Measurements from ENCODE around the gene TRIOBP.
"Not testable (repeated sequence)": the region's sequence is repeated elsewhere in the genome, so short reads cannot be mapped to it uniquely, and the experiment has no call there.

TRIOBP gene

DNA sequence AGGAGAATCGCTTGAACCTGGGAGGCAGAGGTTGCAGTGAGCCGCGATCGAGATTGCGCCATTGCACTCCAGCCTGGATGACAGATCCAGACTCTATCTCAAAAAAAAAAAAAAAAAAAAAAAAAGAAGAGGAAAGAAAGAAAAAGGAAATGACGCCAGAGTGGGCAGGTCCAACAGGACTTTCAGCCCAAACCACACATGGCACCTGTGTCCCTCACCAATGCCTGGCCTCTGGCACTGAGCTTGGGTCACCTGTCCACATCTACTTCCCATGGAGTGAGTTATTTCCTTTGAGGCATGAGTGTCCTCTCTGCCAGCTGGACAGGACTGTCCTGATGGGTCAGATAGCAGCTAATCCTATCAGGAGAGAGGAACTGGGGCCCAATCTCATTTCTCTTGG, 95.6 kb downstream of the TRIOBP start:
- DNase-seq = no peak
- H3K27ac ChIP-seq = no peak overlapping the region
- in situ Hi-C loops (cut with HindIII; ENCODE audit: low pct_ligation_motif_present, low sequenced_read_pairs) = no loop called here
- no peaks in the 10 kb centered on the region for H3K36me3 ChIP-seq (replicated peaks)
- no peak overlapping the region for H3K4me3 ChIP-seq (ENCODE audit: low read depth, low read length)
- no peaks in the 10 kb centered on the region for H3K27me3 ChIP-seq (replicated peaks)
- TF ChIP-seq, protein P1, sequence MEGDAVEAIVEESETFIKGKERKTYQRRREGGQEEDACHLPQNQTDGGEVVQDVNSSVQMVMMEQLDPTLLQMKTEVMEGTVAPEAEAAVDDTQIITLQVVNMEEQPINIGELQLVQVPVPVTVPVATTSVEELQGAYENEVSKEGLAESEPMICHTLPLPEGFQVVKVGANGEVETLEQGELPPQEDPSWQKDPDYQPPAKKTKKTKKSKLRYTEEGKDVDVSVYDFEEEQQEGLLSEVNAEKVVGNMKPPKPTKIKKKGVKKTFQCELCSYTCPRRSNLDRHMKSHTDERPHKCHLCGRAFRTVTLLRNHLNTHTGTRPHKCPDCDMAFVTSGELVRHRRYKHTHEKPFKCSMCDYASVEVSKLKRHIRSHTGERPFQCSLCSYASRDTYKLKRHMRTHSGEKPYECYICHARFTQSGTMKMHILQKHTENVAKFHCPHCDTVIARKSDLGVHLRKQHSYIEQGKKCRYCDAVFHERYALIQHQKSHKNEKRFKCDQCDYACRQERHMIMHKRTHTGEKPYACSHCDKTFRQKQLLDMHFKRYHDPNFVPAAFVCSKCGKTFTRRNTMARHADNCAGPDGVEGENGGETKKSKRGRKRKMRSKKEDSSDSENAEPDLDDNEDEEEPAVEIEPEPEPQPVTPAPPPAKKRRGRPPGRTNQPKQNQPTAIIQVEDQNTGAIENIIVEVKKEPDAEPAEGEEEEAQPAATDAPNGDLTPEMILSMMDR (IDR thresholded peaks at IDR 0.05; ENCODE audit: low read depth, low read length, missing control alignments) = no peak

- no peaks in the 10 kb centered on the region for H3K27me3 ChIP-seq (replicated peaks)
- no peak for DNase-seq
- TF ChIP-seq, protein P1 (IDR thresholded peaks at IDR 0.05; ENCODE audit: low read depth, low read length, missing control alignments) = no peak
- H3K27ac ChIP-seq = no peak overlapping the region
- no peaks in the 10 kb centered on the region for H3K36me3 ChIP-seq (replicated peaks)
- H3K4me3 ChIP-seq (ENCODE audit: low read depth, low read length) = no peak overlapping the region
- in situ Hi-C loops (cut with HindIII; ENCODE audit: low pct_ligation_motif_present, low sequenced_read_pairs) = no loop called here
These were observed 97.5 kb downstream of the TRIOBP start for GRCh38 chr22:37794376-37794775.

- Histone ChIP-seq H3K36me3 (replicated peaks) (no peaks in the 10 kb centered on the region), H3K4me3 (ENCODE audit: low read depth, low read length) (no peak overlapping the region), H3K27me3 (replicated peaks) (no peaks in the 10 kb centered on the region), H3K27ac (no peak overlapping the region)
- in situ Hi-C loops (cut with HindIII; ENCODE audit: low pct_ligation_motif_present, low sequenced_read_pairs) = no loop called here
- no peak for DNase-seq
- TF ChIP-seq, protein P1 (IDR thresholded peaks at IDR 0.05; ENCODE audit: low read depth, low read length, missing control alignments) = no peak
These were observed 99.2 kb downstream of the TRIOBP start for GRCh38 chr22:37796079-37796478.

GRCh38 chr22:37797259-37797658, 100.4 kb downstream of the TRIOBP start:
- H3K4me3 ChIP-seq (ENCODE audit: low read depth, low read length); H3K27ac ChIP-seq; DNase-seq; H3K36me3 ChIP-seq (replicated peaks); in situ Hi-C loops (cut with HindIII; ENCODE audit: low pct_ligation_motif_present, low sequenced_read_pairs); H3K27me3 ChIP-seq (replicated peaks): not testable (repeated sequence)

DNA sequence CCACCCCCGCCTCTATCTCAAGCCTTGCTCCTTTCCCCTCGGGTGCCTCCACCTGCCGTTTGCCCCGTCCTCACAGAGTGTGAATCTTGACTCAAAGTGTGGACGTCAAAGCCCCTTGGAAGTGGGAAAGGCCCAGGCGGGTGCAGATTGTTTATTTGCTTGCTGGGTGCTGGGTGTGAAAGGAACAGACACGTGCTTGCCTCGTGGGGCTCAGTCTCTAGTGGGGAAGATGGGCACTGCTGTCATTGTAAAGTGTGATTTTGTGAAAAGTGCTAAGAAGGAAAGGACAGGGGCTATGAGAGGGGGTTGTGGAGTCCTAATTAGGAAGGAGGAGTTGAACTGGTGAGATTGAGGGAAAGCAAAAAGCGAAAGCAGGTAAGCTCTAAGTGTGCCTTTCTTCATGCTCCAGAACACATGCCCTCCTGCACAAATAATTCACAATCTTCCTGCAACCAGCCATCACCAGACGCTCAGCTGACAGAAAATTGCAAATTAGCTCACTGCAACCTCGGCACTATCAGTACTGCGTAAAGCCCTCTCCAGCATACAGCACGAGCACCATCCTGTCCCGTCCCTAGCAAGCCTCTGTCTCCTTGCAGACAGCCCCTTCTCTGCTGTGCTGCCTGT, 101.1 kb downstream of the TRIOBP start:
- H3K4me3 ChIP-seq (ENCODE audit: low read depth, low read length) = no peak overlapping the region
- no peak for DNase-seq
- in situ Hi-C loops (cut with HindIII; ENCODE audit: low pct_ligation_motif_present, low sequenced_read_pairs) = no loop called here
- H3K27me3 ChIP-seq (replicated peaks) = no peaks in the 10 kb centered on the region
- TF ChIP-seq, protein P1 (IDR thresholded peaks at IDR 0.05; ENCODE audit: low read depth, low read length, missing control alignments) = no peak
- H3K36me3 ChIP-seq (replicated peaks) = no peaks in the 10 kb centered on the region
- no peak overlapping the region for H3K27ac ChIP-seq

DNA sequence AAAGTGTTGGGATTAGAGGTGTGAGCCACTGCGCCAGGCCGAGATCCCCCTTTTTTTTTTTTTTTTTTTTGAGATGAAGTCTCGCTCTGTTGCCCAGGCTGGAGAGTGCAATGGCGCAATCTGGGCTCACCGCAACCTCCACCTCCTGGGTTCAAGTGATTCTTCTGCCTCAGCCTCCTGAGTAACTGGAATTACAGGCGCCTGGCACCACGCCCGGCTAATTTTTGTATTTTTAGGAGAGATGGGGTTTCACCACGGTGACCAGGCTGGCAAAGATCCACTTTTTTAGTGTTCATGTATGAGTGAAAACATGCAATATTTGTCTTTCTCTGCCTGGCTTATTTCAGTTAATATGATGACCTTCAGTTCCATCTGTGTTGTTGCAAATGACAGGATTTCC, 103.1 kb downstream of the TRIOBP start:
- in situ Hi-C loops (cut with HindIII; ENCODE audit: low pct_ligation_motif_present, low sequenced_read_pairs); H3K36me3 ChIP-seq (replicated peaks); H3K4me3 ChIP-seq (ENCODE audit: low read depth, low read length); H3K27me3 ChIP-seq (replicated peaks); H3K27ac ChIP-seq; DNase-seq: not testable (repeated sequence)

DNA sequence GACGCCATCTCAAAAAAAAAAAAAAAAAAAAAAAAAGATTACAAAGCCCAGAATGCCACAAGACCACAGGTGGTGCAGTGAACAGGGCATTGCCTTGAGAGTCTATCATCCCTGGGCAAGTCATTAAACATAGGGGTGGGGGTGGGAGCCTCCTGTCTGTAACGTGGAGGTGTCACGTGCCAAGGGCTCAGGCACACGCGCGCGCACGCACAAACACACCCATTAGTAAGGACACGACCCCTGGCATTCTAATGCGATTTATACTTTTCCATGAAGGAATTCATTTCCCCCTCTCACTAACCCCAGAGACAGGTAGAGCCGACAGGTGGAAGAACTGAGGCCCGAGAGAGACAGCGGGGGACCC, 105.1 kb downstream of the TRIOBP start:
- no peak overlapping the region for H3K27ac ChIP-seq
- DNase-seq = no peak
- in situ Hi-C loops (cut with HindIII; ENCODE audit: low pct_ligation_motif_present, low sequenced_read_pairs) = no loop called here
- no peaks in the 10 kb centered on the region for H3K27me3 ChIP-seq (replicated peaks)
- H3K4me3 ChIP-seq (ENCODE audit: low read depth, low read length) = peak overlapping the region; percentile 60
- TF ChIP-seq, protein P1 (IDR thresholded peaks at IDR 0.05; ENCODE audit: low read depth, low read length, missing control alignments) = no peak
- no peaks in the 10 kb centered on the region for H3K36me3 ChIP-seq (replicated peaks)
